ENCODE measurements around the gene NEK10.
A peak's percentile ranks its signal among the peaks of the same experiment; 100 is the strongest.
"Not testable (repeated sequence)": the region's sequence is repeated elsewhere in the genome, so short reads cannot be mapped to it uniquely, and the experiment has no call there.

NEK10 gene

DNA sequence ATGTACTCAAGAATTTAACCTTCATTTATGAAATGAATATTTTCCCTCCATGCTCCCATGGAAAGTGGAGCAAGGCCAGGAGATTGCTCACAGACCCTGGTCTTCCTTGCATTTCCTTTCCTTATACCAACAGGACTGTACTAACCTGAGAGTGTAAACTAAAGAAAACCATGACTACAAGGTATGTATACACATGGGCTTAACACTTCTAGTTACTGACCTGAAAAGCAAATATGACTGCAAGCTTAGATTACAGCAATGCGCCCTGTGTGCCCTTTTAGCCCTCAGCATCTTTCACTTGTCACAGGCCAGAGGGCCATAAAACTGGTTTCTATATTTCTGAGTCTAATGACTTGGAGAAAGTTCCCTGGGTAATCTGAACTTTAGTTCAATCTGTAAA, 52.1 kb downstream of the NEK10 start:
- TF ChIP-seq CTCF (IDR thresholded peaks at IDR 0.05; ENCODE audit: low read depth, low read length): no peak

GRCh38 chr3:27315003-27315402, 54.2 kb downstream of the NEK10 start:
- no peak overlapping the region for H3K4me3 ChIP-seq (replicated peaks in 1 of 2; ENCODE audit: low read depth in 2 of 2, low read length in 2 of 2)
- no peak for TF ChIP-seq CTCF (IDR thresholded peaks at IDR 0.05; ENCODE audit: low read depth, low read length)
- DNase-seq (ENCODE audit: low read depth in 2 of 2): no peak

More for the DNA sequence above, 52.1 kb downstream of the NEK10 start:
- H3K4me3 ChIP-seq (replicated peaks in 1 of 2; ENCODE audit: low read depth in 2 of 2, low read length in 2 of 2): no peak overlapping the region
- no peak for DNase-seq (ENCODE audit: low read depth in 2 of 2)

DNA sequence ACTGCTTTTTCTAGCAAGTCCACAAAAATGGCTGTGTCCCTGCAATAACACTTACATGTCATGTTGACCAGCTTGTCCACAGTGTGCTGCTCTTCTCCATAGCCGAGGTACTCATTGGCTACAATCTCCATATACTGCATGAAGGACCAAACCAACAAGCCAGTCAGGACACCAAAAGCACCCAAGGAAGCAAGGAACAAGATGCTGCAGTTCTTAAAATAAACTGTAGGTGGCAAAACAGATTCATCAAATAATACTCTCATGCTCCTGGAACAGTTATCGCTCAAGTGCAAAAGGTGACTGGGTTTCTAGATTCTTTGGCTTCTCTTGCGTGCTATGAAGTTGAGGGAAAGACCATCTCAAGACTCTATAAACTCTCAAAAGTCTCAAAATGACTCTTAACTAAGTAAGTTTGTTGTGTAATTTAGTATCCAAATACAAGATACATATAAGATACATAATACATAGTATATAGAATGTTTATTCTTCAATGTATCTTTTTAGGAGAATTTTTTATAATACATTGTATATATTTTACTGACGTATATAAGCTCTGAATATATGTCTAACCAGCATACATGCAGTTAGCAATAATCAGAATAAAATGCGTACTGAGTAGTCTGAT, 57.0 kb downstream of the NEK10 start:
- DNase-seq (ENCODE audit: low read depth in 2 of 2): peak; percentile 81 to 84
- TF ChIP-seq CTCF (IDR thresholded peaks at IDR 0.05; ENCODE audit: low read depth, low read length): peak; percentile 66
- H3K4me3 ChIP-seq (replicated peaks in 1 of 2; ENCODE audit: low read depth in 2 of 2, low read length in 2 of 2): no peak overlapping the region

DNA sequence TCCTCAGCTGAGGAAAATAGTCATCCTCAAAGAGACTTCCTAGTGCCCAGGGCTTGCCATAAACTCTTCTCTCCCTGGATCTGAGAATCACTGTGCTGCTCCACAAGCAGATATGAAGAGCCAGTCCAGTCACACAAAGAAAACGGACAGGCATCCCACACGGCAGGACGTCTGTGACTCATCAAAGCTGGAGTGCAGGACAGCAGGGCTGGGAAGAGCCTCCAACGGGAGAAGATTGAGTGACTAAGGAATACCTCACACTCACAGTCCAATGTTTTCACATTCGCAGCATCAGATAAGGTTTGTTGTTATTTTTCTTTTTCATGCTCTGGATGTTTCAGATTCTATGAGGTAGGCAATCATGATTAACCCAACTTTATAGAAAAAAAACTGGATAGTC, 57.8 kb downstream of the NEK10 start:
- no peak overlapping the region for H3K4me3 ChIP-seq (replicated peaks in 1 of 2; ENCODE audit: low read depth in 2 of 2, low read length in 2 of 2)
- no peak for TF ChIP-seq CTCF (IDR thresholded peaks at IDR 0.05; ENCODE audit: low read depth, low read length)
- DNase-seq (ENCODE audit: low read depth in 2 of 2): peak; percentile 57 to 95

- no peak overlapping the region for H3K4me3 ChIP-seq (replicated peaks in 1 of 2; ENCODE audit: low read depth in 2 of 2, low read length in 2 of 2)
- no peak for DNase-seq (ENCODE audit: low read depth in 2 of 2)
- TF ChIP-seq CTCF (IDR thresholded peaks at IDR 0.05; ENCODE audit: low read depth, low read length): no peak
Observed at GRCh38 chr3:27310688-27311087, 58.5 kb downstream of the NEK10 start.

DNA sequence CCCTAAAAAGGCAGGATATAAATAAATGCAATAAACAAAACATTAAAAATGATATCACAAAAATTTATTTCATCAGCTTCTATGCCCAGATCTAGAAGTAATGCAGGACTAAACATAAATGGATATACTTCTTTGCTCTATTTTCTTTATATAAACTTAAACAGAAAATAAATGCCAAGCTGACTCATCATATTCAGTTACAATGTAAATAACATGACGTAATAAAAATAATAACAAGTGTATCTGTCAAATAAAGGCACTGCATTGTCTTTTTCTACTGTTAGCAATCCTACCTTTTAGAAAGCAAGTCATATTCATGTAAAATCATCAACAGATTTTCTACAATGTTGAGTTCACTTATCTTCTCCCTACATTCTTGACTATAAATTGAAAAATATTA, 61.6 kb downstream of the NEK10 start:
- DNase-seq (ENCODE audit: low read depth in 2 of 2): peak in 1 of 2 donors; percentile 35
- no peak for TF ChIP-seq CTCF (IDR thresholded peaks at IDR 0.05; ENCODE audit: low read depth, low read length)
- no peak overlapping the region for H3K4me3 ChIP-seq (replicated peaks in 1 of 2; ENCODE audit: low read depth in 2 of 2, low read length in 2 of 2)

- DNase-seq (ENCODE audit: low read depth in 2 of 2): no peak
- H3K4me3 ChIP-seq (replicated peaks in 1 of 2; ENCODE audit: low read depth in 2 of 2, low read length in 2 of 2): no peak overlapping the region
- no peak for TF ChIP-seq CTCF (IDR thresholded peaks at IDR 0.05; ENCODE audit: low read depth, low read length)
Observed at GRCh38 chr3:27302891-27303290, 66.3 kb downstream of the NEK10 start.

- DNase-seq (ENCODE audit: low read depth in 2 of 2): not testable (repeated sequence)
Observed at GRCh38 chr3:27298981-27299380, 70.2 kb downstream of the NEK10 start.

More at GRCh38 chr3:27298981-27299380, 70.2 kb downstream of the NEK10 start:
- not testable (repeated sequence) for H3K4me3 ChIP-seq (replicated peaks in 1 of 2; ENCODE audit: low read depth in 2 of 2, low read length in 2 of 2)

Data from cardiac fibroblast (primary cell).